HepG2 (cell line): ENCODE results near the gene NCOA7. TPM values are rescaled to one million over a fixed set of nuclear protein-coding genes. Genes with fewer than 3 reads are reported as not detected.

ENCODE experiments used
- ATAC-seq: fragments of 200-7000 bp; cut with Tn5 transposase; 3 replicates; pipeline ENCODE4 v1.9.1; 2020; ENCODE audit warnings: mild to moderate bottlenecking, moderate library complexity
- BruUV-seq: library from RNA; stranded (reverse); fragments of 400-500 nt; replicated peaks from 2 replicates; lab custom pipeline; 2021; lab: Mats Ljungman, UMichigan
- CTCF ChIA-PET: fragments of 300-600 bp; formaldehyde crosslinking; extraction: SDS; loops from one replicate; lab custom pipeline; 2021; ENCODE audit warnings: low total read pairs, inconsistent platforms, low intra/inter-chr PET ratio; lab: Yijun Ruan, JAX
- POLR2A ChIA-PET: fragments of 350-600 bp; sonication (Branson Sonifier 250); formaldehyde crosslinking; loops from one replicate; lab custom pipeline; 2020; ENCODE audit warnings: antibody characterized with exemption, inconsistent platforms; lab: Yijun Ruan, JAX
- DNase-seq: peaks from one replicate; pipeline ENCODE4 v3.0.0-alpha.2; 2015; ENCODE audit warnings: low spot score
- FAIRE-seq: peaks from 3 replicates; lab custom pipeline; 2011; peaks lifted over from hg19 to GRCh38; lab: Jason Lieb, UNC
- H2AFZ ChIP-seq: one replicate; pipeline ENCODE4 v1.6.1; 2011; ENCODE audit warnings: low read length, inconsistent platforms
- H3K27ac ChIP-seq: fragments of 300-600 bp; 3 replicates; pipeline ENCODE4 v1.8.0; 2011; ENCODE audit warnings: mixed run types, mild to moderate bottlenecking, mixed read lengths, low read length, inconsistent platforms; ENCODE audit not compliant: insufficient read depth; ENCODE audit errors: extremely low read length
- H3K27me3 ChIP-seq, 2 experiments: fragments of 200-600 bp in 1 of 2; 2 replicates in 1 of 2; 3 replicates in 1 of 2; pipeline versions ENCODE4 v1.6.0 to v1.8.0; 2011; ENCODE audit warnings: low read length in 2 of 2, mild to moderate bottlenecking in 2 of 2, moderate library complexity in 2 of 2, inconsistent platforms in 1 of 2; ENCODE audit not compliant: insufficient read depth in 2 of 2, control insufficient read depth in 1 of 2
- H3K36me3 ChIP-seq, 2 experiments: fragments of 200-600 bp in 1 of 2; replicated peaks in 1 of 2; 2 replicates in 1 of 2; 3 replicates in 1 of 2; pipeline versions ENCODE4 v1.5.1 to v1.8.0; 2011; ENCODE audit warnings: low read length in 2 of 2, inconsistent platforms in 1 of 2; ENCODE audit not compliant: insufficient read depth in 2 of 2, control insufficient read depth in 1 of 2
- H3K4me1 ChIP-seq: 2 replicates; pipeline ENCODE4 v1.5.1; 2012; ENCODE audit warnings: low read length, inconsistent platforms; ENCODE audit not compliant: insufficient read depth
- H3K4me2 ChIP-seq: 2 replicates; pipeline ENCODE4 v1.6.0; 2011; ENCODE audit warnings: low read depth, low read length, inconsistent platforms
- H3K4me3 ChIP-seq, 3 experiments: fragments of 200-600 bp in 1 of 3; sonication (generic), shearing (Covaris generic) in 1 of 3; replicated peaks in 1 of 3; 2 replicates each; pipeline ENCODE4 v1.5.1; 2011 to 2016; ENCODE audit warnings: low read length in 3 of 3, inconsistent platforms in 2 of 3, low read depth in 2 of 3, mild to moderate bottlenecking in 2 of 3, control low read depth in 1 of 3, mixed read lengths in 1 of 3; ENCODE audit not compliant: insufficient read depth in 1 of 3
- H3K79me2 ChIP-seq: one replicate; pipeline ENCODE4 v1.6.1; 2011; ENCODE audit warnings: low read length, inconsistent platforms; ENCODE audit not compliant: insufficient read depth
- H3K9ac ChIP-seq: 2 replicates; pipeline ENCODE4 v1.6.0; 2011; ENCODE audit warnings: mild to moderate bottlenecking, low read depth, low read length, inconsistent platforms; ENCODE audit not compliant: insufficient read depth
- H3K9me3 ChIP-seq: 2 replicates; pipeline ENCODE4 v1.5.1; 2012; ENCODE audit warnings: mild to moderate bottlenecking, low read length
- H4K20me1 ChIP-seq: 2 replicates; pipeline ENCODE4 v1.6.0; 2011; ENCODE audit warnings: inconsistent platforms, mild to moderate bottlenecking, low read length, moderate library complexity; ENCODE audit not compliant: insufficient read depth
- ARID3A ChIP-seq: IDR thresholded peaks from 2 replicates; pipeline ENCODE4 v1.6.1; 2012; ENCODE audit warnings: low read depth, low read length, improper control_type of control experiment
- ARID4A ChIP-seq: sonication (generic); formaldehyde crosslinking; IDR thresholded peaks from 2 replicates; pipeline ENCODE4 v1.5.0; 2020; ENCODE audit warnings: mild to moderate bottlenecking, missing genetic modification reagents, borderline replicate concordance
- GPBP1L1 ChIP-seq: sonication (generic); formaldehyde crosslinking; IDR thresholded peaks from 2 replicates; pipeline ENCODE4 v1.5.0; 2020; ENCODE audit warnings: mild to moderate bottlenecking, missing genetic modification reagents
- HHEX ChIP-seq: IDR thresholded peaks from 2 replicates; pipeline ENCODE4 v1.6.1; 2016; ENCODE audit warnings: control low read depth
- HNF1B ChIP-seq: sonication (generic); formaldehyde crosslinking; IDR thresholded peaks from 2 replicates; pipeline ENCODE4 v1.5.1; 2020; ENCODE audit warnings: mild to moderate bottlenecking, moderate library complexity, missing genetic modification reagents
- KLF16 ChIP-seq, 2 experiments: sonication (generic) in 1 of 2; formaldehyde crosslinking in 1 of 2; IDR thresholded peaks; 2 replicates each; pipeline versions ENCODE4 v1.6.1 to v1.8.0; 2016 to 2023; ENCODE audit warnings: missing genetic modification reagents in 2 of 2, missing compliant biosample characterization in 1 of 2
- RFX1 ChIP-seq: fragments of 450-650 bp; IDR thresholded peaks from 2 replicates; pipeline ENCODE4 v1.6.1; 2017
- ZNF280B ChIP-seq: sonication (generic); formaldehyde crosslinking; IDR thresholded peaks from 2 replicates; pipeline ENCODE4 v1.5.0; 2020; ENCODE audit warnings: missing genetic modification reagents, mild to moderate bottlenecking, borderline replicate concordance
- ZNF282 ChIP-seq: fragments of 450-650 bp; IDR thresholded peaks from 2 replicates; pipeline ENCODE4 v1.6.1; 2018; ENCODE audit not compliant: partially characterized antibody
- ZNF770 ChIP-seq: sonication (generic); formaldehyde crosslinking; IDR thresholded peaks from 2 replicates; pipeline ENCODE4 v1.5.0; 2020; ENCODE audit warnings: mild to moderate bottlenecking, missing genetic modification reagents
- WGBS: methylation state at CpG from one replicate; pipeline ENCODE4 v1.1.6; 2017; ENCODE audit warnings: low lambda C conversion rate; 5-methylcytosine and 5-hydroxymethylcytosine counted together
- in situ Hi-C: cut with HindIII; loops from 2 replicates; pipeline ENCODE4 v1.10.0; 2017; ENCODE audit warnings: low pct_unique_long_range_greater_than_20kb; ENCODE audit not compliant: extremely low pct_ligation_motif_present
- intact Hi-C: fragments of 100-400 bp; cut with micrococcal nuclease; formaldehyde crosslinking; loops from one replicate; pipeline ENCODE4 v1.10.0; 2022; ENCODE audit not compliant: unreplicated experiment
- polyA plus RNA-seq, 8 experiments: library from polyadenylated mRNA; depleted of rRNA in 3 of 8; stranded (reverse) in 7 of 8; unstranded in 1 of 8; fragments of >200 nt; fragmentation: Illumina TruSeq in 4 of 8; extraction: Trizol in 4 of 8; gene quantifications; 2 replicates each; pipeline versions ENCODE4 v1.2.1 to v1.2.3, GENCODE V29; 2011 to 2016; ENCODE audit warnings: low read depth in 4 of 8, missing spikeins in 1 of 8, mixed read lengths in 1 of 8; ENCODE audit not compliant: insufficient read depth in 1 of 8
- total RNA-seq, 5 experiments: library from RNA; depleted of rRNA; stranded (reverse); fragments of >200 nt; fragmentation: Illumina TruSeq; extraction: Trizol; gene quantifications; 2 replicates each; pipeline ENCODE4 v1.2.3, GENCODE V29; 2016; ENCODE audit warnings: low read depth in 1 of 5

The NCOA7 gene
- total and polyA plus RNA-seq, 2 of the 13 experiments (the other 11 are each of a cell fraction or from before 2014, with no cell fraction given), result 13.6 to 20.8 TPM

GRCh38 chr6:125793863-125794262, 3.1 kb downstream of the NCOA7 start:
- no peak overlapping the region for H3K4me2 ChIP-seq
- intact Hi-C loops, result loop anchor here (5.0 kb wide), 2 partner anchors 93 to 178 kb away; no protein-coding TSS in a partner anchor
- ChIA-PET POLR2A (no interaction called here), CTCF (no interaction called here)
- no peak for FAIRE-seq
- in situ Hi-C loops, result loop anchor here (5.0 kb wide), 1 partner anchor 158 kb away; no protein-coding TSS in a partner anchor
- H3K27ac ChIP-seq, result no peak overlapping the region
- H3K79me2 ChIP-seq, result peaks cover 28% of the 10 kb centered on the region
- H3K36me3 ChIP-seq, result peaks cover 0 to under 1% of the 10 kb centered on the region in 2 experiments; a peak in 1 of 5 replicates
- H3K9me3 ChIP-seq, result no peaks in the 10 kb centered on the region
- peaks cover 45% of the 10 kb centered on the region for H3K4me1 ChIP-seq
- H3K9ac ChIP-seq, result no peak overlapping the region
- no peaks in the 10 kb centered on the region for H4K20me1 ChIP-seq
- WGBS, result 97% methylated on average over 3 of the region's 3 CpGs
- ATAC-seq, result no peak
- no peaks in the 10 kb centered on the region; a peak in 2 of 5 replicates for H3K27me3 ChIP-seq
- DNase-seq, result no peak
- no TSS peak for BruUV-seq
- no peak overlapping the region for H2AFZ ChIP-seq
- no peak overlapping the region for H3K4me3 ChIP-seq
- TF ChIP-seq HNF1B (CRISPR knock-in tag) (no peak), KLF16 (CRISPR knock-in tag; IDR thresholded peaks at IDR 0.05) (no peak), HHEX (CRISPR knock-in tag) (no peak), ZNF280B (CRISPR knock-in tag) (no peak), ARID4A (CRISPR knock-in tag) (no peak), ARID3A (no peak), ZNF770 (no peak), GPBP1L1 (CRISPR knock-in tag) (no peak), RFX1 (no peak), ZNF282 (no peak)
